CD14-positive monocyte (primary cell): ENCODE measurements around the gene EMILIN1. TPM values are rescaled to one million over a fixed set of nuclear protein-coding genes. Genes with fewer than 3 reads are reported as not detected.

ENCODE experiments used
- DNase-seq, 3 donors: peaks; one replicate each; pipeline ENCODE4 v3.0.0-alpha.2; 2011 to 2022
- H2AFZ ChIP-seq: 2 replicates; pipeline ENCODE4 v1.6.0; 2012; ENCODE audit warnings: mild to moderate bottlenecking, low read depth, low read length, inconsistent platforms; ENCODE audit not compliant: insufficient read depth, poor library complexity, severe bottlenecking
- H3K27ac ChIP-seq, 2 donors: 1 replicate in 1 of 2; 2 replicates in 1 of 2; pipeline ENCODE4 v1.5.1; 2012 to 2013; ENCODE audit warnings: low read length in 2 of 2, control low read depth in 1 of 2, inconsistent platforms in 1 of 2, low read depth in 1 of 2, mild to moderate bottlenecking in 1 of 2
- H3K27me3 ChIP-seq, 2 donors: one replicate each; pipeline versions ENCODE4 v1.6.0 to v1.6.1; 2011 to 2013; ENCODE audit warnings: low read length in 2 of 2; ENCODE audit not compliant: control insufficient read depth in 2 of 2, insufficient read depth in 2 of 2
- H3K36me3 ChIP-seq, 2 donors: replicated peaks in 1 of 2; 1 replicate in 1 of 2; 2 replicates in 1 of 2; pipeline versions ENCODE4 v1.5.1 to v1.6.1; 2012 to 2013; ENCODE audit warnings: low read length in 2 of 2, control low read depth in 1 of 2, inconsistent platforms in 1 of 2, mild to moderate bottlenecking in 1 of 2; ENCODE audit not compliant: insufficient read depth in 2 of 2, control insufficient read depth in 1 of 2
- H3K4me1 ChIP-seq, 2 donors: 1 replicate in 1 of 2; 2 replicates in 1 of 2; pipeline versions ENCODE4 v1.5.1 to v1.6.1; 2012 to 2013; ENCODE audit warnings: low read length in 2 of 2, control low read depth in 1 of 2, inconsistent platforms in 1 of 2, mild to moderate bottlenecking in 1 of 2, moderate library complexity in 1 of 2; ENCODE audit not compliant: insufficient read depth in 2 of 2, control insufficient read depth in 1 of 2
- H3K4me2 ChIP-seq: replicated peaks from 2 replicates; pipeline ENCODE3; 2012; ENCODE audit warnings: low read length, moderate library complexity, mild to moderate bottlenecking; ENCODE audit not compliant: poor library complexity, severe bottlenecking; ENCODE audit errors: extremely low read depth
- H3K4me3 ChIP-seq, 3 experiments: fragments of 200-600 bp in 1 of 3; sonication (generic) in 1 of 3; replicated peaks in 1 of 3; 1 replicate in 2 of 3; 2 replicates in 1 of 3; pipeline ENCODE4 v1.5.1; 2011 to 2013; ENCODE audit warnings: low read length in 3 of 3, mild to moderate bottlenecking in 3 of 3, control low read depth in 2 of 3, low read depth in 2 of 3, inconsistent platforms in 1 of 3, moderate library complexity in 1 of 3
- H3K79me2 ChIP-seq: 2 replicates; pipeline ENCODE4 v1.6.0; 2012; ENCODE audit warnings: mild to moderate bottlenecking, control low read depth, inconsistent platforms, low read length, moderate library complexity; ENCODE audit not compliant: insufficient read depth
- H3K9ac ChIP-seq: 2 replicates; pipeline ENCODE4 v1.6.0; 2017; ENCODE audit warnings: low read length, mild to moderate bottlenecking; ENCODE audit not compliant: insufficient read depth, poor library complexity, severe bottlenecking
- H3K9me3 ChIP-seq, 2 donors: replicated peaks in 1 of 2; 1 replicate in 1 of 2; 2 replicates in 1 of 2; pipeline versions ENCODE4 v1.5.1 to v1.6.1; 2012 to 2013; ENCODE audit warnings: low read length in 2 of 2, control low read depth in 1 of 2; ENCODE audit not compliant: control insufficient read depth in 1 of 2, insufficient read depth in 1 of 2
- H4K20me1 ChIP-seq: 2 replicates; pipeline ENCODE4 v1.6.0; 2012; ENCODE audit warnings: mild to moderate bottlenecking, low read length, control low read depth, moderate library complexity; ENCODE audit not compliant: insufficient read depth
- H3K27ac Mint-ChIP-seq, 7 donors: one replicate each; pipeline ENCODE4 v1.8.0; 2020; ENCODE audit warnings: mild to moderate bottlenecking in 7 of 7, mixed read lengths in 7 of 7, moderate library complexity in 6 of 7, inconsistent platforms in 2 of 7
- H3K27me3 Mint-ChIP-seq, 3 donors: one replicate each; pipeline ENCODE4 v1.8.0; 2021 to 2022; ENCODE audit warnings: low read depth in 3 of 3, mild to moderate bottlenecking in 3 of 3, mixed read lengths in 3 of 3, moderate library complexity in 3 of 3, inconsistent platforms in 1 of 3
- H3K36me3 Mint-ChIP-seq, 2 donors: one replicate each; pipeline ENCODE4 v1.8.0; 2020; ENCODE audit warnings: mixed read lengths in 2 of 2, inconsistent platforms in 1 of 2, mild to moderate bottlenecking in 1 of 2
- H3K4me1 Mint-ChIP-seq: one replicate; pipeline ENCODE4 v1.8.0; 2020; ENCODE audit warnings: mild to moderate bottlenecking, mixed read lengths
- H3K4me3 Mint-ChIP-seq, 2 donors: one replicate each; pipeline ENCODE4 v1.8.0; 2020; ENCODE audit warnings: mild to moderate bottlenecking in 2 of 2, mixed read lengths in 2 of 2, moderate library complexity in 1 of 2
- H3K9me3 Mint-ChIP-seq, 7 donors: one replicate each; pipeline ENCODE4 v1.8.0; 2020 to 2022; ENCODE audit warnings: mixed read lengths in 7 of 7, mild to moderate bottlenecking in 6 of 7, moderate library complexity in 6 of 7, inconsistent platforms in 2 of 7
- CTCF ChIP-seq: fragments of 200-600 bp; IDR thresholded peaks from one replicate; pipeline ENCODE4 v1.8.0; 2022; ENCODE audit warnings: antibody characterized with exemption, mild to moderate bottlenecking
- WGBS: methylation state at CpG from one replicate; pipeline ENCODE4 v1.1.5; 2013; ENCODE audit warnings: missing lambda C conversion rate; ENCODE audit not compliant: insufficient coverage; 5-methylcytosine and 5-hydroxymethylcytosine counted together
- intact Hi-C, 2 donors: fragments of 100-400 bp; cut with micrococcal nuclease; formaldehyde crosslinking; loops; one replicate each; pipeline versions ENCODE4 v1.15.0 to v1.15.1; 2023
- polyA plus RNA-seq, 3 donors: library from polyadenylated mRNA; depleted of rRNA in 1 of 3; unstranded in 2 of 3; stranded (reverse) in 1 of 3; fragments of 300-500 nt in 2 of 3; fragments of >200 nt in 1 of 3; fragmentation: Illumina TruSeq in 2 of 3; gene quantifications; 1 replicate in 2 of 3; 2 replicates in 1 of 3; pipeline ENCODE4 v1.2.3, GENCODE V29; 2012 to 2021

EMILIN1 gene
- polyA plus RNA-seq, 3 donors: 0.43 to 1.0 (median 0.44) TPM

DNA sequence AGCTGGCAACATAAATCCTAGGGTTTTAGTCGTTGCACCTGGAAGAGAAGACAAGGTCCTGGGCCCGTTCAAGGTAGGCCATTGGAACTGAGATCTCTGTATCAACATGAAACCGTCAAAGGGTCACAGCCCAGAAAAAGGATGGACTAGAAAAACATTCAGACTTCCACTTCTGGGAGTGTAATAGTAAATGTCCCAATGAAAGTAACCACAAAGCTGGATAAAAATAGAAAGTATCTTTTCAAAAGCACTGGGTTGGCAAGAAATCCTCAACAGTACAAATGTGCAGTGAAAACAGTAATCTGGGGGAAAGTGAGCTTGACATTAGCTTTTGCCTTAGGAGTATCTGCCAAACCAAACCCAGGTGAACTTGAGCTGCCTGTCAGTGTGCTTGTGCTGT, 27.6 kb downstream of the EMILIN1 start:
- WGBS: 80% methylated on average over 1 of the region's 3 CpGs
- no peaks in the 10 kb centered on the region for H3K36me3 ChIP-seq
- DNase-seq: no peak
- no peaks in the 10 kb centered on the region for H3K79me2 ChIP-seq
- intact Hi-C loops: no loop called here
- Mint-ChIP-seq H3K27me3 (peaks cover 0 to 4% (median 4%) of the 10 kb centered on the region in 3 donors), H3K36me3 (no peaks in the 10 kb centered on the region), H3K9me3 (no peaks in the 10 kb centered on the region), H3K4me3 (no peak overlapping the region), H3K27ac (no peak overlapping the region), H3K4me1 (no peaks in the 10 kb centered on the region)
- no peak overlapping the region for H3K4me3 ChIP-seq
- no peaks in the 10 kb centered on the region for H3K9me3 ChIP-seq
- no peak overlapping the region for H3K4me2 ChIP-seq
- no peaks in the 10 kb centered on the region for H3K27me3 ChIP-seq
- no peaks in the 10 kb centered on the region for H3K4me1 ChIP-seq
- no peak overlapping the region for H3K9ac ChIP-seq
- H3K27ac ChIP-seq: no peak overlapping the region
- no peak overlapping the region for H2AFZ ChIP-seq
- TF ChIP-seq CTCF: no peak
- H4K20me1 ChIP-seq: no peaks in the 10 kb centered on the region

DNA sequence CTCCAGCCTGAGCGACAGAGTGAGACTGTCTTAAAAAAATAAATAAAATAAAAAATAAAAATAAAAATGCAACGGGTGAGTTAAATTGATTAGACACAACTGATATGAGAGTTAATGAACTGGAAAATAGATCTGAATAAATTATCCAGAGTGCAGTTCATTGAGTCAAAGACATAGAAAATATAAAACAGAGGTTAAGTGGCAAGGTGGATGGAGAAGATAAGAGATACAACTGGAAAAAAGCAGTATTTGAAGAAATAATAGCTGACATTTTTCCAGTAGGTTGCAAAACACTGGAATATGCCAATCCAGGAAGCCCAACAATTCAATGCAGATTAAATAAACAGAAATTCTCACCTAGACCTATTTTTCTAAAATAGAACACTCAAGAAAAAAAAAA, 29.8 kb downstream of the EMILIN1 start:
- Histone ChIP-seq H3K4me2 (no peak overlapping the region), H3K9me3 (no peaks in the 10 kb centered on the region), H3K36me3 (no peaks in the 10 kb centered on the region), H3K79me2 (no peaks in the 10 kb centered on the region), H3K4me3 (no peak overlapping the region), H3K9ac (no peak overlapping the region), H3K27me3 (no peaks in the 10 kb centered on the region), H3K4me1 (no peaks in the 10 kb centered on the region), H2AFZ (no peak overlapping the region), H3K27ac (no peak overlapping the region), H4K20me1 (no peaks in the 10 kb centered on the region)
- TF ChIP-seq CTCF: no peak
- intact Hi-C loops: no loop called here
- H3K4me1 Mint-ChIP-seq: no peaks in the 10 kb centered on the region
- no CpG with 5 or more reads among the region's 2 CpGs for WGBS
- no peak overlapping the region for H3K27ac Mint-ChIP-seq
- no peak overlapping the region for H3K4me3 Mint-ChIP-seq
- H3K9me3 Mint-ChIP-seq: no peaks in the 10 kb centered on the region
- H3K27me3 Mint-ChIP-seq: peaks cover 0 to 4% (median 4%) of the 10 kb centered on the region in 3 donors
- DNase-seq: no peak
- H3K36me3 Mint-ChIP-seq: no peaks in the 10 kb centered on the region
